ENCODE results near the gene PGS1.

DNA sequence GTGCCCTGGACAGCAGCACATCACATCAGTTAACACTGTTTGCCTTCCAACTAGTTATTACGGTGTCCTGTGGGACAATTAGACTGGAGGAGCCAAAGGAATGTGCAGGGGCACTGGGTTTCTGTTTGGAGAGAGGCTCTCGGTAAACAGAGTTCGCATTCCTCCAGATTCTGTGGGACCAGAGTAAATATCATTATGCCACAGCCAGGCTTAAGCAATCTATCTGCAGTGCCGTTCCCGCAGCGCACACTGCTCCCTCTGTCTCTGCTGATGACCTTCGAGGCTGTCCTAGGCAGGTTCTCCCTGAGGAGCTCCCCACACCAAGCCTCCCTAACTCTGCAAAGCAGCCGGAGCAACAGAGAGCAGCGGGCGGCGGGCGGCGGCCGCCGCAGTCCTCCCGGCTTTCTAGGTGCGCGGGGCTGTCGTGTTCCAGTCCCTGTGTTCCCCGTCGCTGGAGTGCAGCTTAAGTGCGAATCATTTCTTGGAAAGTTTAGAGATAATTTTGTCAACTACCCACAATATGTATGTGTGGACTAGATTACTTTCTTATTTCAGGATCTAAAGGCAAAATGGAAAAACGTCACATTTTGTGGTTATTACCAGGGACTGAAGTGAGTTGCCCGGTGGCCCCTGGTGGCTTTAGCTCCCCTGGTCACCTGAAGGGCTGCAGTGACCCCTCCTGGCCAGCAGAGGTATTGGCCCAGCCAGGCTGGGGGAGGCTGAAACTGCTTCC is 43.3 kb downstream of the PGS1 start:
- TF ChIP-seq, protein P1, sequence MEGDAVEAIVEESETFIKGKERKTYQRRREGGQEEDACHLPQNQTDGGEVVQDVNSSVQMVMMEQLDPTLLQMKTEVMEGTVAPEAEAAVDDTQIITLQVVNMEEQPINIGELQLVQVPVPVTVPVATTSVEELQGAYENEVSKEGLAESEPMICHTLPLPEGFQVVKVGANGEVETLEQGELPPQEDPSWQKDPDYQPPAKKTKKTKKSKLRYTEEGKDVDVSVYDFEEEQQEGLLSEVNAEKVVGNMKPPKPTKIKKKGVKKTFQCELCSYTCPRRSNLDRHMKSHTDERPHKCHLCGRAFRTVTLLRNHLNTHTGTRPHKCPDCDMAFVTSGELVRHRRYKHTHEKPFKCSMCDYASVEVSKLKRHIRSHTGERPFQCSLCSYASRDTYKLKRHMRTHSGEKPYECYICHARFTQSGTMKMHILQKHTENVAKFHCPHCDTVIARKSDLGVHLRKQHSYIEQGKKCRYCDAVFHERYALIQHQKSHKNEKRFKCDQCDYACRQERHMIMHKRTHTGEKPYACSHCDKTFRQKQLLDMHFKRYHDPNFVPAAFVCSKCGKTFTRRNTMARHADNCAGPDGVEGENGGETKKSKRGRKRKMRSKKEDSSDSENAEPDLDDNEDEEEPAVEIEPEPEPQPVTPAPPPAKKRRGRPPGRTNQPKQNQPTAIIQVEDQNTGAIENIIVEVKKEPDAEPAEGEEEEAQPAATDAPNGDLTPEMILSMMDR (IDR thresholded peaks at IDR 0.05) = peak in 1 of 3 donors; percentile 79
- TF ChIP-seq POLR2A (IDR thresholded peaks at IDR 0.05) = no peak
